ENCODE measurements around the gene ZNRF2. TPM values are rescaled to one million over a fixed set of nuclear protein-coding genes. Genes with fewer than 3 reads are reported as not detected.

The ZNRF2 gene
- total RNA-seq, 1 experiment from 2014 or later, result 12.7 TPM

DNA sequence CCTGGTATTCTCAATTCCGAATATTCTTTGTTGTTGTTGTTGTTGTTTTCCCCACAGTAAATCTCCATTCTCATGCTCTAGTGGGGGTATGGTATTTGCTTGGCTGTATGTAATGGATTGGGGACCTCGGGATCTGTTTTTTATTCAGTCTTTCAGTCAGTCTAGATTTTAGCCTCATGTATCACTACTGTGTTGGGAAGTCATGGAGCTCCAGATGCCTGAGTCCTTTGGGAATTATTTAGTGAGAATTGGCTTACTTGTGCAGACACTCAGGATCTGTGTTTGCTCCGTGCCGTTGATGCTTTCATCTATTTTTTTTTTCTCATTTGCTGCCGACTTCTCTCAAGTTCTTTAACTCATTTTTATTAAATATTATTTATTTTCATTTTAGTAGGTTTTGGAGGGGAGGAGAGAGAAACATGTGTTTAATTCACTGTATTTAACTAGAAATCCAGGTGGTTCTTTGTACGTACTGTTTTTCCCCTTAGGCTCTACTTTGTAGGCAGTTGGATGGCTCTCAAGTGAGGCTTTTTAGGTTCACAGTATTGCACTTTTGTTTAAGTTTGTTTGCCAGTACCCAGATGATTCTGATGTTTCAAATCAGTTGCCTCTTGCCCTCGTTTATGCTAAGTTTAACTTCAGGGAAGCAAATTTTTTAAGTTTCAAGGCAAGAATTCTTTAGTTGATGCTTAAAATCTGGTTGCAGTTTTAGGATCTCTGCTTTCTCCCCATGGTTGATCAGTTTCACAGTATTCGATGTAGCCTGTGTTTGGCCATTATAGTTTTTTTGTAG, 36.9 kb downstream of the ZNRF2 start:
- DNase-seq (ENCODE audit: low read depth), result peak; percentile 52

DNA sequence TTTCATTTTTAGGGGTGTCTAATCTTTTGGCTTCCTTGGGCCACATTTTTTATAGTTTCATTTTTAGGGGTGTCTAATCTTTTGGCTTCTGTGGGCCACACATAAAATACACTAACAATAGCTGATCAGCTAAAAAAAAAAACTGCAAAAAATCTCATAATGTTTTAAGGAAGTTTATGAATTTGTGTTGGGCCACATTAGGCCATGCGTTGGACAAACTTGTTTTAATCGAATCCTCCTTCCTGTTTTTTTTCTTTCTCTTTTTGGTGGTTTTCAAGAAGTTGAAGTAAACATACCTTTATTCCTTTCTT, 37.4 kb downstream of the ZNRF2 start:
- DNase-seq (ENCODE audit: low read depth), result peak; percentile 10

DNA sequence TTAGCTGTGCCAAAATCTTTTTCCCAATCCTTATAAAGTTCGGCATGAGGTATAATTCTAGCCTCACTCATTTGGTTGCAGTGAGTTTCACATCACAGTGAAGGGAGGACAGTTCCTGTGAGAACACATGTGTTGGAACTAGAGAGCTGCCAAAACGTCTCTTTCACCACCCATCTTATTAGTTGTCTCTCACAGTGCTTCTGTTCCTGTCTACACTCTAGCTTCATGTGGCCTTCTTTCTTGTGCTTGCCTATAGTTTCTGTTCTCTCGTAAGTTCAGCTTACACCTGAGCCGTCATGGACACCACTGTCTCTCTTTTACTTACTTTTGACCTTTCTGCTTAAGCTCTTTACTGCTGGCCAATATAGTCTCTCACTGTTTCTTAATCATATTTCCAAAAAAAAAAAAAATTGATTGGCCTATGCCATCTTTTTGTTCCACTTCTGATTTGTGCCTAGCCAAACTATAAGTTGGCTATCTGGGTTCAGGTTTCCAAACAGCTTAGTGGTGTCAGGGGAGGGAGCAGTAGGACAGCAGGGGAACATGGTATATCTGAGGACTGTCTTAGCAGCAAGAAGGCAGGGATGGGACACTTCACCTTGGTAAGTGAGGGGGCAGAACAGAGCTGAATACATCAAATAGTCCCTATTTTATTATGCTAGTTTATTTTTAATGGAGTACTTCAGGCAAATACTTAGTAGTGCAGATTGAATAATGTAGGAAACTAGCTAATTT, 38.0 kb downstream of the ZNRF2 start:
- peak; percentile 68 for DNase-seq (ENCODE audit: low read depth)

DNA sequence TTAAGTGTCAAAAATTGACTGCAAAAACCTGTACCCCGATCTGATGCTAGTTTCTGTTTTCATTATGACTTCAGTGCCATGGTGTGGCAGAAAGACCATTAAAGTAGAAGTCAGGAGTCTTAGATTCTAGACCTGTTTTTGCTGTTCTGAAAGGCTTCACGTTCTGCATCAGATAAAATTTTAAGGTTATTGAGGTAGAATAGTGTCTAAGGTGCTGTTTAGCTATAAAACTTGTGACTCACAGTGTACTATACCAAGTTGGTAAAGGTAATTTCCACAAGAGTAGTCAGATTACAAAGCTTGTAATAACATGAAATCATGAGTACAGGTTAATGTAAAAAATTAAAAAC, 38.6 kb downstream of the ZNRF2 start:
- no peak for DNase-seq (ENCODE audit: low read depth)

DNA sequence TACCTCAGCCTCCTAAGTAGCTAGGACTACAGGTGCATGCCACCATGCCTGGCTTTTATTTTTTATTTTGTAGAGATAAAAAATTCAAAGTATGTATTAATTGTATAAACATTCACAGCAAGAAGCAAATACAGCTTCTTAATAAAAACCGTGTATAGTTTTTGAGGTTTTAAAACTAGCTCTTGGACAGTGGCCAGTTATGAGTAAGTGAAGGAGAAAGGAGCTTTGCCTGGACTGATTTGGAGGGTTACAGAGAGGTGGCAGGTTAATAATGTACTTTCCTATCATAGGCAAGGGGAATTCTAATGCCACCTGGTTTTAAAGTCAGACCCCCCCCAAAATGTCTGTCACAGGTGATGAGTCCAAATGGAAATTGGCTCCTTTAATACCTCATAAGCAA, 43.4 kb downstream of the ZNRF2 start:
- DNase-seq (ENCODE audit: low read depth), result peak; percentile 70

DNA sequence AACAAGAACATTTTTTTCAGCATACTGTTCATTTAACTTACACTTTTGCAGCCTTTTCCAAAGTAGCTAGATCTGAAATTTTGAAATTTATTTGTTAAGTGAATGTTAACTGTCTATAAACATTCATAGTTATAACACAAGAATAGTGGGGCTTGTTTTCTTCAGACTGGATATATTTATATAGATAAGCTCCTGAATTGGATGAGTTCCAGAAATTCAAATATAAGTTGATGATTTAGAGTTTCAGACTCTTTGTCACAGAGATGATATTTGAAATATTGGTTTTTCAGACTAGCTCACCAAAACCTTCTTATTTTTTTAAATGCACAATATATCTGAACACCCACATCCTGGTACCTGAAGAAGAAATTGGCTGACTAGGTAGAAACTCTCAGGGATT, 44.0 kb downstream of the ZNRF2 start:
- no peak for DNase-seq (ENCODE audit: low read depth)

DNA sequence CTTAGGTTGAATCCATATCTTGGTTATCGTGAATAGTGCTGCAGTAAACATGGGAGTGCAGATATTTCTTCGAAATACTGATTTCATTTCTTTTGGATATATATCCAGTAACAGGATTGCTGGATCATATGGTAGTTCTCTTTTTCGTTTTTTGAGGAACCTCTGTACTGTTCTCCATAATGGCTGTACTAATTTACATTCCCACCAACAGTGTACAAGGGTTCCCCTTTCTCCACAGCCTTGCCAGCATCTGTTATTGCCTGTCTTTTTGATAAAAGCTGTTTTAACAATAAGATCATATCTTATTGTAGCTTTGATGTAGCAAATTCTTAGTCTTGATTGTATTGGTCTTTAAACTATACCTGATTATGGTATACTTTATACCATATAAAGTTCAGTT, 45.3 kb downstream of the ZNRF2 start:
- no peak for DNase-seq (ENCODE audit: low read depth)

DNA sequence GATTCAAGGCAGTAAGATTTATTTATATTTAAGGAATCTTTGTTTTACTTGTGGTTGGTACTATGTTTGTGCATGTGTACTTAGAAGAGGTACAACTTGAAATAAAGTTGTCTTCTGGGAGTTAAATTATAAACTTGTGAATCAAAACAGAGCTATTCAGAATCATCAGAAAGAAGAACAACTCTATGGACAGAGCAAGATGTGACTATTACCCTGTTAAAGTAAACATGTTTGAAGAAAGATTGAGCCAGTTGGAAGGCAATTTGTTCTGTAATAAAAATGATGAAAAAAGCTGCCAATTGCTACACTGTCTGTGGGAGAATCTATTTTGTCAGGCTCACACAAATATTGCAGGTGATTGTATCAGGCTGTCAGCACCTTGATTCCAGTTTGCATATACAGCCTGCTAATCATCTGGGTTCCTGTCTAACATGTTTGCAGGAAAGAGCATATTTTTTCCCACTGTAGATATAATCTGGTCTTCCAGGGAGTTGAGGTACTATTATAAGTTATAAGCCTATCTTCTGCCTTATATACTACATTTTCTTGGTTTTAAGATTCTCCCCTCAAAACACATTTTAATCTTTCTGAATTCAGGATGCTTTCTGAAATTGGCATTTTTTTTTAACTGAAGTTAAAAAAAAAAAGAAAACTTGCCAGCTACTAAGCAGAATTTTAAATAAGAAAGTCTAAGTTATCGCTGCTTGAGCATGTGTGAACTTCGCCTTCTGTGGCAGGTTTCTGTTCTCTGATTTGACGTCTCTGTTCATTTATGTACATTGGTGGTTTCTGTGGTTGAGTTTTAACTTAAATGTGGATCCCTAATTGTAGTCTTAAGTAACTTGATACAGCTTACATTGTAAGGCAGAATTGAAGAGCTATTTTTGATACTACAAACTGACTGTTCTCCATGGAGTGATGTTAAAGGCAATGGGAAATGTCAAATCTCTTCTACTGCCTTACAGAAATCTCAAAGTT, 46.0 kb downstream of the ZNRF2 start:
- DNase-seq (ENCODE audit: low read depth), result no peak

DNA sequence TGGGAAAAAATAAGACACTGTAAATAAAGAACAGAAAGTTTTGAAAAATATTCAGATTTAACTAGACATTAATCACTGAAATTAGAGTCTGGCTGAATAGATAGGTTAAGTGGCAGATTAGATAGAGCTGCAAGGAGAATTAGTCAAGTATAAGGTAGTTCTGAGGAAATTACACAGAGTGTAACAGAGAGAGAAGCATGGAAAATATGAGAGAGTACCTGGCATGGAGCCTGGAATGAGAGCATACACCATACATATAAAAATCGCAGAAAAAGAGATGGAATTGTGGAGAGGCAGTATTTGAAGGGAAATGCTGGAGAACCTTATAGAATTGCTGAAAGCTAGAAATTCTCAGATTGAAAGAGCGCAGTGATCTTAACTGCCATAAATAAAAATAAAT, 46.9 kb downstream of the ZNRF2 start:
- peak; percentile 34 for DNase-seq (ENCODE audit: low read depth)

DNA sequence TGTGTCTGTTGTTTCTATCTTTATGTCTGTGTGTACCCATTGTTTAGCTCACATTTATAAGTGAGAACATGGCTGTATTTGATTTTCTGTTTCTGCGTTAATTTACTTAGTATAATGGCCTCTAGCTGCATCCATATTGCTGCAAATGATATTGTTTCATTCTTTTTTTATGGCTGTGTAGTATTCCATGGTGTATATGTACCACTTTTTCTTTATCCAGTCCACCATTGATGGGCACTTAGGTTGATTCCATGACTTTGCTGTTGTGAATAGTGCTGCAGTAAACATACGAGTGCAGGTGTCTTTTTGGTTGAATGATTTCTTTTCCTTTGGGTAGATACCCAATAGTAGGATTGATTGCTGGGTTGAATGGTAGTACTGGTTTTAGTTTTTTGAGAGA, 48.2 kb downstream of the ZNRF2 start:
- DNase-seq (ENCODE audit: low read depth), result no peak

DNA sequence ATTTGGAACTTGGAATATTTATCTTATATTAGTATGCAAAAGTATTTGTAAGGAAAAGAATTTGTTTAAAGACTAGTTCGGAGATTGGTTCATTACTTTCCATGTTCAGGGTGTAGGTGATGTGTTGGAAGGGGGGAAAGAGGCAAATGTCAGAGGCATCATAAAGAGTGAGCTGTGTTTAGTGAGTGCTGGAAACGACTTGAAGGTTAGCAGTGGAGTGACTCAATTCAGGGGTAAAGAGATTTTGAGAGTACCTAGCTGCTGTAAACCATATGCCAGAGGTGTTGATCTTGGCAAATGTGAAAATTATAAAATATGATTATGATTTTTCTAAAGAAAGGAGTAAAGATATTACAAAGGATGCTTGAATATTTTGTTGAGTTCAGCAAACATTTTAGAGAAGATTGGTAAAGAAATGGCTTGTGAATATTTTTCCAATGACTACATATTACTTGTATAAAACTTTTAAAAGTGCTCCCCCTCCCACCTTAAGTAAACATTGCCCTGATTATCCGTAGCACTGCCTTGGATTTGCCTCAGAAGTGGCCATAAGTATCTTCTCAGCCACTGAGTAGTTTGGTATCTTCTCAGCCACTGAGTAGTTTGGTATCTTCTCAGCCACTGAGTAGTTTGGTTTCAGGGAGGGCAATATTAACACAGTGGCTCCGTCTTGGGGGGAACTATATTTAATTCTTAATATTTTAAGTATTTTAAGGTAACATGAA, 51.5 kb downstream of the ZNRF2 start:
- no peak for DNase-seq (ENCODE audit: low read depth)

DNA sequence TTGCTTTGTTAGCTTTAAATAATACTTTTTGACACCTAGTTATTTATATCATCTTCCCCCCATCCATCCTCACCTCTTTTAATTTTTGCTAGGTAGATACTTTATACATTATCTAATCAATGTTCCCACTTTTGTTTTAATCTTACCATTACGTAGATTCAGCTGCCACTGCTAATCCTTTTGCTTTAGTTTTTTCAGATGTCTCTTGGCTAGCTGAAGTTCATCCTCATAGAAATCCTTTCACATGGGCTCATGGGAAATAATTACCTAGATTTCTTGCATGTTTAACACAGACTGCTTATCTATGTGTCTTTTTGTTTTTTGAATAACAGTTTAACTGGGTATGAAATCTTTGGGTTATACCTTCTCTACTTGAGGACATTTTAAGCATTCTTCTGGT, 60.1 kb downstream of the ZNRF2 start:
- DNase-seq (ENCODE audit: low read depth), result no peak

DNA sequence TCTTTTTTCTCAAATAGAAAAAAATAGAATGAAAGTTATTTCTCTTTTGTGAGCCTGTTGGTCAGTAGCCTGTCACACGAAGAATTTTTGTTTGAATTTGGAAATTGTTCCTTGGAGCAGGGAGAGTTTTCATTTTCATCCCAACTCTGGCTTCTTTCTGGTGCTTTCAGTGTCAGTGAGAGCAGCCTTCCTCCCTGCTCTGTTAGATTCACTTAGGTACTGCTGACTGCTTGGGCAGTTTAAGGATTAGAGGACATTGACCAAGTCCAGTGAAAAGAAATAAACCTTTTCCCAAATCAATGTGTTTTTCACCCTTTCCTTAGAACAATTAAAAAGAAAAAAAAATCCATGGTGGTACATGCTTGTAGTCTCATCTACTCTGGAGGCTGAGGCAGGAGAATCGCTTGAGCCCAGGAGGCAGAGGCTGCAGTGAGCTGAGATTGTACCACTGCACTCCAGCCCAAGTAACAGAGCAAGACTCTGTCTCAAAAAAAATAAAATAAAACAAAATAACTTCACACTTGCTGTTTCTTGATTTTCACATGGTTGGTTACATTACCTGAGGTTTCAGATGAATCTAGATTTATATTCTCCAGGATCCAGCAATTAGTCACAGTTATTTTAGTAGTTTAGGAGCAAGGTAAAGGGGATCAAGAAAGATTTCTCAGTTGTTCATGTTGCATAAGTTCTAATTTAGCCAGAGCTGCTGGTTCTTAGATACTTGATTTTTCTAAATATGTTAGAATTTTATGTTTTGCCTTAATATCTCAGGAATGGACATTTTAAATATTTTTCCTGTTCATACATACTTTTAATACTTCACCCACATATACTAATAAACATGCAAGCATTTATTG, 63.1 kb downstream of the ZNRF2 start:
- DNase-seq (ENCODE audit: low read depth), result no peak

DNA sequence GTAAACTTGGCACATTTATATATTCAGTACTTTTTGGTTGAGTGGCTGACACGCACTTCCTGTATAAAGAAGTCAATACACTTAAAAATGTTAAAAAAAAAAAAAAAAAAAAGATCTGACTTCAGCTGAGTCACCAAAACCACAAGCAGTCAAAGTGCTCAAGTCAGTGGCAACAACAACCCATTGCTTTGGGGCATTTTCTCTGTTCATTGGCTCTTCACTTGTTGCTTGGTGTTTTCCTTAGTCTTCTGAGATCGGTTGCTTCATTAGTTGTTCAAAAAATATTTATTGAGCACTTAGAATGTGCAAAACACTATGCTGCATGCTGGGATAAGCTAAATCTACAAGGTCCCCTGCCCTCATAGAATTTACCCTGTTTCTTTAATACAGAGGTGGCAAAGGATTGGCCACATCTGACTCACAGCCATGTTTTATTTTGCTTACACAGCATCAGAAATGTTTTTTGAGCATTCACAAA, 63.7 kb downstream of the ZNRF2 start:
- peak; percentile 90 for DNase-seq (ENCODE audit: low read depth)

DNA sequence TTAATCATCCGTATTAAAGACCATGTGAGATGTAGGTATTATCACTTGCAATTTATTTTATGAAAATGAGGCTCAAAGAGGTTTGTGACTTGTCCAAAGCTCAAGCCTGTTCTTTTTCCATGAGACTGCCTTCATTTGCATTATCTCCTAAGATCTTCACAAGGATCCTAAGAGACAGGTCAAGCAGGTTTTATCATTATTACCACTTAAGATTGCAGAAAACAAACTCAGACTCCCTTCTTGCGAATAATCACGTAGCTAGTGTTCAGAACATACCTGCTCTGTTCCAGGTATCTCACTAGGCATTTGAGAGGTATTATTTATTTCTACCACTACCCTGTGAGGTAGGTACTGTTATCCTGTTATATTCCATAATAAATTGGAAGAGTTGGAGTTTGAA, 64.8 kb downstream of the ZNRF2 start:
- DNase-seq (ENCODE audit: low read depth), result no peak

DNA sequence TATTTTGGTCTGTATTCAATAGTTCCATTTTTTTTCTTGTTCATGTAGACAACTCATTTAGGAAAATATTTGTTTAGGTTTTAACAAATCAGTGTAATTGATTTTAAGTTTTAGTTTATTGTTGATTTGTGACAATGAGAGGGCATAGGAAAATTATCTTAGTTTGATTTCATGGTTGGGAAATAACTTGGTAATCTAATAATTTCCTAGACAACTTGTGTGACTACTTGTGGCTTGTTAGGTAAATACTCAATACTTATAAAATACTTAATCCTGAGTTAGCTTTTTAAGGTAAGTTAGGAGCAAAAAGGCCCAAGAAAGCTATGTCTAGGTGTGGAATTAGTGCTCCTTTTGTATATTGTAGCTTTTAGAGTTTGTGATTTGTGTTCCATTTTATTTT, 65.4 kb downstream of the ZNRF2 start:
- DNase-seq (ENCODE audit: low read depth), result no peak

DNA sequence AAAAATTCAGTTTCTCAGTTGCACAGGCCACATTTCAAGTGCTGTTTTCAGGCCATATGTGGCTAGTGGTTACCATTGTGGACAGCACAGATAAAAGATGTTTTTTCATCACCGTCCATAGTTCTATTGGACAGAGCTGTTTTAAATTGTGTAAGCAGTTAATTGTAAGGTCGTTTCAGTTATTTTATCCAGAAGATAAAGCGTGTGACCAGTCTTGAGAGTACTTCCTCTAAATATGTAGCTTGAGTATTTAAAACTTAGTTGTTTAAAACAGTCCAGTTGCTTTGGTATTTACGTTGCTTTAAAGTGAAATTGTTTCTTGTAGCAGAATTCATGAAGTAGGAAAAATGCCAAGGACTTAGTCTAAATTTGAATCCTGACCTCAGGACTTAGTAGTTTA, 66.9 kb downstream of the ZNRF2 start:
- no peak for DNase-seq (ENCODE audit: low read depth)

DNA sequence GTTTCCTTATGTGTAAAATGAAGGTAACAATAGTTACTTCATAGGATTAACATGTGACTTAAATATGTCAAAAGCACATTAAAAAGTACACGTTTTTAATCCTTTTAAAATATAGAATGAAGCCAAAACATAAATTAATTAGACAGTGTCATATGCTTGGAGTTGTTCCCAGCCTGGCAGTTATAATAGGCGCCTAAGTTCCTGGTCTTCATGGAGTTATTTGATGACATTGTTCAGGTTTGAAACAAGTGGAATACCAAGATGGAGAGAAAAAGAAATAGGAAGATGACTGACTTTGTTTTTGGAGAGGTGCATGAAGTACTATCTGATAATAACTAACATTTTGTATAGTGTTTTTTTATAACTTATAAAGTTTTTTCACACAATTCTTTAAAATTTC, 67.3 kb downstream of the ZNRF2 start:
- DNase-seq (ENCODE audit: low read depth), result no peak

DNA sequence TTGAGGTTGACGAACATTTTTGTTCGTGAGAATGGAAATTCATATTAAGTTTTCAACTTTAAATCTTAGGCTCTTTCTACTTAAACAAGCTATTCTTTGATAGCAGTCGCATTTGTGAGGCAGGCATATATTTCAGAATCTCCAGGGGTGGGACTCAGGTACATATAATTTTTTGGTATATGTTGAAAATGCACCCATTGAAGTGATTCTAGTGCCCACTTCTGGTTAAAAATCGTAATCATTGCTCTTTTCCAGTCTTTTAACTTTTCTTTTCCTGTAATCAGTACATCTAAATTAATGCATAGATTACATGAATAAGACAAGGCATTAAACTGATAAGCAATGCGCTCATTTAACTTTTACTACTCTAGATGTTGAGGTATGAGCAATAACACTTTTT, 67.8 kb downstream of the ZNRF2 start:
- DNase-seq (ENCODE audit: low read depth), result no peak

DNA sequence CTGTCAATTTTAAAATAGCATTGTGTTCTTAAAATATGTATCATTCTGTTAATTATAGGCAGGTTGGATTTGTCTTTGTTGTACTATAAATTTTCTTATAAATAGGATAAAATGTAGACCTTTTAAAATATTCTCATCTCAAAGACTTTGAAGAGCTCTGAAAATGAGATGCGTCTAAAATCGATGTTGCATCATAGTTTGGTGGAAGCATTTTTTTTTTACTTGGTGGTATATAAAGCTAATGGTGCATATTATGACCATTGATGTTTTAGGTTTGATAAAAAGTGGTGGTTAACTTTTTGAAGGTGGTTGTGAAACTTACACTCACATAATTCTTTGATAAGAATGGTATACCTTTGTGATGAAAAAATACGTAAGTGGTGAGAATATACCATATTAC, 69.1 kb downstream of the ZNRF2 start:
- no peak for DNase-seq (ENCODE audit: low read depth)
